ENCODE measurements around the gene ACER2.

ACER2 gene

DNA sequence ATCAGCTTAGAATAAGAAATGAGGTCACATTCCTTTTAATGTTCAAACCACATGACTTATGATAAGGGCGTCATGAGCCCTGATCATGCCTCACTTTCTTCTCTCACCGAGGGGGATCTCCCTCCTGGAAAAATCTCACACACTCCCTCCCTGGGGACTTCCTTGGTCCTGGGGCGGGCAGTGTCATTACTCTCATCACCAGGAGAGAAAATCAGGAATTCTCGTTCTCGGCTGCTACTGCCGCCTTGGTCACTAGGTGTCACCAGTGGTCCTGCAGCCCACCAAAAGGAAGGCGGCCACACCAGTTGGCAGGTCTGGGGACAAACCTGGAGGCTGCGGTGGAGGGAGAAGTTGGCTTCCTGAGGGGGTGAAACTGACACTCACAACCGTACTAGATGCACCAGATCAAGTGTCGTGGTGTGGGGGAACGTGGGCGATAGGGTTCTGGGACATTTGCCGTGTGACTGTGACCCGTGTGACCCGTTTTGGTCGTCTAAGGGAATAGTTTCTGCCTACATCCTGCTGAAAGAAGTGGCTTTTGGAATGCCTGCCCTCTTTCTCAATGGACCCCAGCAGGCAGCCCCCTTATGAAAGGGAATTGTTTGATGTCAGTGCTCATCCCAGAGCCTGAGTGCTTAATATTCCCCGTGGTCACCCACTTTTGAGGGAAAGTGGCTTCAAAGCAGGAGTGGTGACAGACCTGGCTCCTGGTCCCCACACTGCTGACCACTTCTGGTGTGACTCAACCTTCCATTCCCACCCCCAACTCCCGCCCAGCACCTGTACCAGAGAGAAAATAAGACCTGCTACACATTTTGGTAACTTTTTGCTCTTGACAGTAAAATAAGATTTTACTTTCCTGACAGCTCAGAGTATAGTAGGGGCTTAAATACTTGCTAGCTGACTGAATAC is 63.2 kb downstream of the ACER2 start:
- Histone ChIP-seq H3K9ac (ENCODE audit: low read depth, low read length) (no peak overlapping the region; the same call in 1 of the 2 replicates), H3K9me3 (ENCODE audit: control insufficient read depth, insufficient read depth, low read length) (no peaks in the 10 kb centered on the region), H3K36me3 (ENCODE audit: insufficient read depth, low read length) (no peaks in the 10 kb centered on the region), H3K4me1 (ENCODE audit: insufficient read depth, low read length) (no peaks in the 10 kb centered on the region; the same call in 1 of the 2 replicates)

DNA sequence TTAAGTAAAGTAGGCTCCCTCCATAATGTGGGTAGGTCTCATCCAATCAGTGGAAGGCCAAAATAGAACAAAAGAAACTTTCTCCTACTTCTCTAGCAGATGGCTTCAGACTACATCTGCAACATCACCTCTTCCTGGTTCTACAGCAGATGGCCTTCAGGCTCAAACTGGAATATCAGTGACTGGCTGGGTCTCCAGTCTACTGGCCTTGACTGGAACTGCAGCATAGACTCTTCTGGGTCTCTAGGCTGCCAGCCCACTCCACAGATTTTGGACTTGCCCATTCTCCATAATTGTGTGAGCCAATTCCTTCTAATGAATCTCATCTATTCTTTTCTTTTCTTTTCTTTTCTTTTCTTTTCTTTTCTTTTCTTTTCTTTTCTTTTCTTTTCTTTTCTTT is 64.8 kb downstream of the ACER2 start:
- H3K9me3 ChIP-seq (ENCODE audit: control insufficient read depth, insufficient read depth, low read length): no peaks in the 10 kb centered on the region
- H3K4me1 ChIP-seq (ENCODE audit: insufficient read depth, low read length): no peaks in the 10 kb centered on the region; the same call in 1 of the 2 replicates
- H3K36me3 ChIP-seq (ENCODE audit: insufficient read depth, low read length): no peaks in the 10 kb centered on the region
- H3K9ac ChIP-seq (ENCODE audit: low read depth, low read length): no peak overlapping the region

DNA sequence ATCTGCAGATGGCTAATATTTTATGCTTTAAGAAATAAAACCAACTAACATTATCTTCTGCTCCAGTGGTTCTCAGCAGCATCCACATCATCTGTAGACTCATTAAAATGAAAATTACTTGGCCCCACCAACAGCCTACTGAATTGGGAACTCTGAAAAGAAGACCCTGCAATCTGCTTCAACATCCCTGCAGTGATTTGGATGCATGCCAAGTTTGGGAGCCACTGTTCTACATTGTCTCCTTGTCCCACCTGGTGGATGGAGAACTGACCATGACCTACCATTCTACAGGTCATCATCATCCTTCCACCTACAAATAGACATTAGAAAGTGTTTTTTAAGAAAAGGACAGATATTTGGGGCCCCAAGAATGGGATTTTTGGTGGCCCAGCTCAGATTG is 71.1 kb downstream of the ACER2 start:
- no peaks in the 10 kb centered on the region for H3K9me3 ChIP-seq (ENCODE audit: control insufficient read depth, insufficient read depth, low read length)
- H3K36me3 ChIP-seq (ENCODE audit: insufficient read depth, low read length): no peaks in the 10 kb centered on the region
- H3K4me1 ChIP-seq (ENCODE audit: insufficient read depth, low read length): no peaks in the 10 kb centered on the region
- no peak overlapping the region for H3K9ac ChIP-seq (ENCODE audit: low read depth, low read length)

DNA sequence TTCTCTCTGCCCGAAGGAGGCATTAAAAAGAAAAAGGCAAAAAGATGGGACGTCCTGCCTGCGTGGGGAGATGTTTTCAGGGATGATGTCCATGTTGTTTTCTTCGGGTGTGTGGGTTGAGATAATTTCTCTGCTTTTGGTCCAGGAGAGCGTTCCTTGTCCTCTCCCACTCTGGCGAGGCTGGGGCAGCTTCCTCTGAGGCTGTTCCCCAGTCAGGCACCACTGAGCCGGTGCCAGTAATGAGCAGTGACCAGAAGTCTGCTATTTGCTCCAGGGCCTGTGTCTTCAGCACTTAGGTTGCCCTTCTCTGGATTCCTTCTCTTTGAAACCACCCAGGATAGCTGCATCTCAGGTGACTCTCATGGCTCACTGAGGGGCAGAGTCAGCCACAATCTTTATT is 71.5 kb downstream of the ACER2 start:
- no peaks in the 10 kb centered on the region for H3K9me3 ChIP-seq (ENCODE audit: control insufficient read depth, insufficient read depth, low read length)
- H3K36me3 ChIP-seq (ENCODE audit: insufficient read depth, low read length): no peaks in the 10 kb centered on the region
- no peaks in the 10 kb centered on the region for H3K4me1 ChIP-seq (ENCODE audit: insufficient read depth, low read length)
- no peak overlapping the region for H3K9ac ChIP-seq (ENCODE audit: low read depth, low read length)

DNA sequence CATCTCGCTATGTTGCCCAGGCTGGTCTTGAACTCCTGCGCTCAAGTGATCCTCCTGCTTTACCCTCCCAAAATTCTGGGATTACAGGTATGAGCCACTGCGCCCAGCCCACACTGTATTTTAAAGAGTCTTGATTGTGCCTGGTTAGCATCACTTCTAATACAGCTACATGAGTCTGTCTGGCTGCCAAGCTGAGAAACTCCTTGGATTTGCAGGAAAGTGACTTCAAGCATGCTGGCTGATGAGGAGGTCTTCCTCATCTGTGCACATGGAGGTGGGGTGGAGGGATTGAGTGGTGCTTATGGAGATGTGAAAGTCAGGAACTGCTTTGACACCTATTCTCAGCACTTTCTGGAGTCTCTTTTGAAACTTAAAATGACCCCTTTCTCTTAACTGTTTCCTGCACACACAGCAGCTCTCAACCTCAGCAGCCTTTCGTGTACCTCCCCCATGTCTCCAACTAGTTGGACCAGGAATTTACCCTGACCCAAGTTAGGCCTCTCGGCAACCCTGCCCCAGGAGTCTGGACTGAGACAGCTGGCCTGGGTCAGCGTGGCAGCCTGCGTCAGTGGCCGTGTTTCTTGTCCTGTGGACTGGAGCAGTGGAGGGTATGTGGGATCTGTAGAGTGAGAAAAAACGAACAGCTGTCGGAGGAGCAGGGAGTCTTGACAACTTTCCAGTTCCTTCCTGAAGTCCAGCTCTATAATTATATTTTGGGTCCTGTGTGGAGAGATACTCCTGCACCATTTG is 72.5 kb downstream of the ACER2 start:
- Histone ChIP-seq H3K9ac (ENCODE audit: low read depth, low read length) (no peak overlapping the region), H3K9me3 (ENCODE audit: control insufficient read depth, insufficient read depth, low read length) (no peaks in the 10 kb centered on the region)

DNA sequence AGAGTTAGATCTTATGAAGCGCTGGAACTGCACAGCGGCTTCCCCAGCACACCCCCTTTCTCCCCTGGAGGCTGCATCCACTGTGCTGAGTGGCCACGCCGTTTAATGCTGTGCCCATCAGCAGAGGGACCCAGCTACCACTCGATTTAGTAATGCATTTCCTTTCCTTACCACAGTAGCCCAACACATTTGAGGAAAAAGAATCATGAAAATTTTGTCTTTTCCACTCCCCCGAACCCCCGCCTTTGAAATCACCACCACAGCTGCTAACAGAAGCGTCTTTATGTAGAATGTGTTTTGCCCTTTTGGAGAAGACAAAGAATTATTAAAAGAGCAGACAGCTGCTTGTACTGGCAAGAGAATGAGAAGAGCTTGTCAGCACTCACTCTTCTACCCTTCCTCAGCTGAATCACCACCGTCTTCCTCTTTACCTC is 73.2 kb downstream of the ACER2 start:
- Histone ChIP-seq H3K4me1 (ENCODE audit: insufficient read depth, low read length) (no peaks in the 10 kb centered on the region), H3K36me3 (ENCODE audit: insufficient read depth, low read length) (no peaks in the 10 kb centered on the region), H3K9me3 (ENCODE audit: control insufficient read depth, insufficient read depth, low read length) (no peaks in the 10 kb centered on the region)

More for the DNA sequence above, 72.5 kb downstream of the ACER2 start:
- H3K4me1 ChIP-seq (ENCODE audit: insufficient read depth, low read length): no peaks in the 10 kb centered on the region
- no peaks in the 10 kb centered on the region for H3K36me3 ChIP-seq (ENCODE audit: insufficient read depth, low read length)

DNA sequence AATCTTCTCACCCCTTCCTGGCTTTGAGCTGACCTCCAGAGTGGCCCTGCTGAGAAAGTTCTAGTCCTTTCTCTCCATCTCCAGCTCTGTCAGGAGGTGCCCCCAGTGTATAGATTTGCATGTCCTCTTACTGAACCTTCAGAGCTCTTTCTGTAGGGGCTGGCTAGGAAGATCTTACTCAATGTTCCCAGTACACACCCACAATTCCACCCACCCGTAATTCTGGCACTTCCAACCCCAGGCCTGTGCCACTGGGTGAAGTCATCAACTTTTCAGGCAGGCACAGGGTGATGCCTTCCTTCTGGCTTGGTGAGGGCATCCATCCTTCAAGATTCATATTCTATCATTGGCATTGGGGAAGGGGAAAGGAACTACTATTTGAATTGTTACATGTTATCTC is 75.9 kb downstream of the ACER2 start:
- Histone ChIP-seq H3K9ac (ENCODE audit: low read depth, low read length) (no peak overlapping the region), H3K36me3 (ENCODE audit: insufficient read depth, low read length) (no peaks in the 10 kb centered on the region), H3K4me1 (ENCODE audit: insufficient read depth, low read length) (no peaks in the 10 kb centered on the region), H3K9me3 (ENCODE audit: control insufficient read depth, insufficient read depth, low read length) (no peaks in the 10 kb centered on the region)

More for the DNA sequence above, 73.2 kb downstream of the ACER2 start:
- no peak overlapping the region for H3K9ac ChIP-seq (ENCODE audit: low read depth, low read length)

DNA sequence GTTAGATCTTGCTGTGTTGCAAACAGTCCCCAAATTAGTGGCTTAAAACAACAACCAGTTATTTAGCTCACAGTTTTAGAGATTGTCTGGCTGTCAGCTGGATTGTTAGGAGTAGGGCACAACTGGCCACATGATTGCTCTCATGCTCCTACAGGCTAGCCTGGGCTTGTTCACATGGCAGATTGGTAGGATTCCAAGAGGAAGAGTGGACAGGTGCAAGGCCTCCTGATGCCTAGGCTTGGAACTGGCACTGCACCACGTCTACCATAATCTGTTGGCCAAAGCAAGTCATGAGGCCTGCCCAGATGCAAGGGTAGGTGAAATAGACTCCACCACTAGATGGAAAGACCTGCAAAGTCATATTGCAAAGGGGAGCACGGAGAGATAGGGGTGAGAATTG is 76.4 kb downstream of the ACER2 start:
- Histone ChIP-seq H3K9me3 (ENCODE audit: control insufficient read depth, insufficient read depth, low read length) (no peaks in the 10 kb centered on the region), H3K36me3 (ENCODE audit: insufficient read depth, low read length) (no peaks in the 10 kb centered on the region), H3K4me1 (ENCODE audit: insufficient read depth, low read length) (no peaks in the 10 kb centered on the region), H3K9ac (ENCODE audit: low read depth, low read length) (no peak overlapping the region)

DNA sequence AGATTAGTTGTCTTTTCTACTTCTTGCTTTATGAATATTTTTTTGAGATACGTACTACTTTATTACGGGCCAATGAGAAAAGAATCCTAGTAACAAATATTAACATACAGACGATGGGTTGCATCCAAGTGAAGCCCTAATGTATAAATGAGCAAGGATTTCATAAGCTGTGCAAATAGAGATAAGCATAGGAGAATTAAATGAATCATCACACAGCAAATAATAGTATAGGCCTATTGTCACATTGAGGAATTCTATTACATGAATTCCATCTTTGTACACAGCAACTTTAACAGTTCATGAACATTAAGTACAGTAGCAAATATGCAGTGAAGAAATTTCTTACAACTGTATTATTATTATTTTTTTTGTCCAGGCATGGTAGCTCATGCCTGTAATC is 78.0 kb downstream of the ACER2 start:
- H3K36me3 ChIP-seq (ENCODE audit: insufficient read depth, low read length): no peaks in the 10 kb centered on the region
- no peaks in the 10 kb centered on the region for H3K4me1 ChIP-seq (ENCODE audit: insufficient read depth, low read length)
- H3K9ac ChIP-seq (ENCODE audit: low read depth, low read length): no peak overlapping the region
- no peaks in the 10 kb centered on the region for H3K9me3 ChIP-seq (ENCODE audit: control insufficient read depth, insufficient read depth, low read length)

DNA sequence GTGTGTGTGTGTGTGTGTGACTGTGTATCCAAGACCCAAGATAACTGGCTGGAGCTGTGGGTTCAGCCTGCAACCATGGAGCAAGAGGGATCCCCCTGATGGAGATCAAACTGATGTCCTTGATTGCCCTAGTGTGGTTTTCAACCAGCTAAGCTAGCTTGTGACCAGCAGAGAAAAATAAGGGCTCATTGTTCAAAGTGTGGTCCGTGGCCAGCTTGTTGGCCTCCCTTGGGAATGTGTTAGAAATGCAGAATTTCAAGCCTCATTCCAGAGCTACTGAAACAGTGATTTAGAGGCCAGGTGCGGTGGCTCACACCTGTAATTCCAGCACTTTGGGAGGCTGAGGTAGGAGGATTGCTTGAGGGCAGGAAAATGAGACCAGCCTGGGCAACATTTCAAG is 79.9 kb downstream of the ACER2 start:
- Histone ChIP-seq H3K9ac (ENCODE audit: low read depth, low read length) (no peak overlapping the region), H3K36me3 (ENCODE audit: insufficient read depth, low read length) (no peaks in the 10 kb centered on the region), H3K9me3 (ENCODE audit: control insufficient read depth, insufficient read depth, low read length) (no peaks in the 10 kb centered on the region), H3K4me1 (ENCODE audit: insufficient read depth, low read length) (no peaks in the 10 kb centered on the region)

DNA sequence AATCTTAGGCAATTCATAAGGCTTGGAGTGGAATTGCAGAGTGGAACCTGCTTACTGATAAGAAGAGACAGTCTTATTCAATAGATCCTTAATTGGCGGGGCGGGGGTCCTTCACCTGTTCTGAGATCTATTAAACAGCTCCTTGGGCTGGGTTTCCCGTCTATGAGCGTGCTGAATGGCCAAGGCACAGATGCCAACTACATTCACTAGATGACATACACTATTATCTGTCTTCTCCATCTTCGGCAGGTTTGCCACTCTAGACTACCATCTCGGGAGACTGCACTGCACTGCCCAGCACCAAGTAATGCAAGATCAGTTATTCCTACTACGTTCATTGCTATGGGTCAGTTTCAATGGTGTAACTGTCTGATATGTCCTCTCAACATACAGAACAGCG is 81.5 kb downstream of the ACER2 start:
- H3K36me3 ChIP-seq (ENCODE audit: insufficient read depth, low read length): no peaks in the 10 kb centered on the region
- no peak overlapping the region for H3K9ac ChIP-seq (ENCODE audit: low read depth, low read length)
- H3K4me1 ChIP-seq (ENCODE audit: insufficient read depth, low read length): no peaks in the 10 kb centered on the region
- no peaks in the 10 kb centered on the region for H3K9me3 ChIP-seq (ENCODE audit: control insufficient read depth, insufficient read depth, low read length)

DNA sequence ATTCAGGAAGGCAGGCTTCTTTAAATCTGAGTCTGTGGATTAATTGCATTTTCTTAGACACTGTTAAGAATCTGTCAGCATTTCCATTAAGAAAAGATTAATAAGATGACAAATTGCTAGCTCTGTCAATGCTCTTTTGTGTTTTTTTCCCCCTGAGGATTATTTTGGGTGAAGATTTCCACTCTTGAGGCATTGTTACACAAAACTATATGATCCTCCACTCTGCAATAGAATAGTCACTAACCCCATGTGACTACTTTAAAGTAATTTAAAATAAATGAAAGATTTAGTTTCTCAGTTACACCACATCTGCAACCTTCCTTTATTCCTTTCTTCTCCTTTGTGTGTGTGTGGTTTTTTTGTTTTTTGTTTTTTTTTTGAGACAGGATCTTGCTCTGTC is 82.0 kb downstream of the ACER2 start:
- Histone ChIP-seq H3K4me1 (ENCODE audit: insufficient read depth, low read length) (no peaks in the 10 kb centered on the region), H3K9me3 (ENCODE audit: control insufficient read depth, insufficient read depth, low read length) (no peaks in the 10 kb centered on the region), H3K9ac (ENCODE audit: low read depth, low read length) (no peak overlapping the region), H3K36me3 (ENCODE audit: insufficient read depth, low read length) (no peaks in the 10 kb centered on the region)

DNA sequence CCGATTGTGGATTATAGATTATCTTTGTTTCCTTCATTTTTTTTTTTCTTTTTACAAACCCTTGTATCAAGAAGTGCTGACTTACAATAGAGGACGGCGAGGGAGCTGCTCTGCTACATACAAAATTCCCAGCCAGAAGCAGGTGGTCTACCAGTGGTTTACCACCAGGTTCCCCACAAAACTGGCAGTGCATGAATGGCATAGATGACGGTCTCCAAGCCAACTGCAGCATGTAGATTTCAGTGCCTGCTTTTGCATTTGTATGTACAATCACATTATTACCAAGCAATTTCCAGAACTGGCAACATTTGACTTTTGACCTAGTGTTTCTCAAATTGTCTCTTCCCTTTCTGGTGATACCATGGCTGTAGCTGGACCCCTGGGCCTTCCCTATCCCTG is 84.0 kb downstream of the ACER2 start:
- Histone ChIP-seq H3K9ac (ENCODE audit: low read depth, low read length) (no peak overlapping the region), H3K4me1 (ENCODE audit: insufficient read depth, low read length) (no peaks in the 10 kb centered on the region), H3K9me3 (ENCODE audit: control insufficient read depth, insufficient read depth, low read length) (no peaks in the 10 kb centered on the region), H3K36me3 (ENCODE audit: insufficient read depth, low read length) (no peaks in the 10 kb centered on the region)

DNA sequence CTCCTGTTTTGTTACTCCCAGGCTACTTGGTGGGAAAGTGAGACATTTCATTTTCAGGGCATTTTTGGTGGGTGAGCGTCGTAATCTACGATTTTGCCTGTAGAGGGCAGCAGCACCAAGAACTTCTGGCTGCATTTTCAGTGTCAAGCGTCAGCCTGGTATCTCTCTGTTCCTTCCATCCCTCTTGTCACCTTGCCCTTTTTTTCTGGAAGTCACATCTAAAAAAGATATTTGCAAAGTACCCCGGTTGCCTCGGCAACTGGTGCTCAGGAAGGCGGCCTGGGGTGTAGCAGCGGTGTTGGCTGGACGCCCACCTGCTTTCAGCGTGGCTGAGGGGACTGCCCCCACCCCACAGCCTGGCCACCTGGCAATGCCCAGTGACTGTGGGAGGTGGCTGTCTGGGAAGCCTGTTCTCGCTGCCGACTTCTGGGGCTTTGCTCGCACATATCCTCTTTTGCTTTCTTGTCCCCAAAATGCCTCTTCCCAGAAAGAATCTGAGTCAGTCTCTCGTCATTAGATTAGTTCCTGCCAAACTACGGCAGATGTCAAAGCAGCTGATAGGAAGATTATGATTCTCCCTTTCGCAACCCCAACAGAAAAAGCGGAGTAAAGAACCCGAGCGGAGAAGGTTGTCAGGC is 84.5 kb downstream of the ACER2 start:
- Histone ChIP-seq H3K9me3 (ENCODE audit: control insufficient read depth, insufficient read depth, low read length) (no peaks in the 10 kb centered on the region), H3K4me1 (ENCODE audit: insufficient read depth, low read length) (no peaks in the 10 kb centered on the region), H3K36me3 (ENCODE audit: insufficient read depth, low read length) (no peaks in the 10 kb centered on the region), H3K9ac (ENCODE audit: low read depth, low read length) (no peak overlapping the region)

Data from ES-I3 (cell line).